IMR-90 (cell line): Measurements from ENCODE around the gene FABP7. TPM values are rescaled to one million over a fixed set of nuclear protein-coding genes. Genes with fewer than 3 reads are reported as not detected.

Experiments
- ATAC-seq: fragments of 200-7000 bp; cut with Tn5 transposase; 2 replicates; pipeline ENCODE4 v1.9.1; 2020; ENCODE audit warnings: low read depth, mild to moderate bottlenecking, moderate library complexity
- BruUV-seq: library from RNA; stranded (reverse); fragments of 400-500 nt; replicated peaks from 2 replicates; lab custom pipeline; 2021; lab: Mats Ljungman, UMichigan
- CTCF ChIA-PET: fragments of 300-600 bp; formaldehyde crosslinking; extraction: SDS; loops from one replicate; lab custom pipeline; 2021; ENCODE audit warnings: antibody characterized with exemption; lab: Yijun Ruan, JAX
- POLR2A ChIA-PET: fragments of 300-600 bp; sonication (Branson Sonifier 250); formaldehyde crosslinking; loops from one replicate; lab custom pipeline; 2022; ENCODE audit warnings: antibody characterized with exemption; ENCODE audit not compliant: unreplicated experiment; lab: Charles Lee
- DNase-seq: peaks from one replicate; pipeline ENCODE4 v3.0.0; 2013
- H2AFZ ChIP-seq: replicated peaks from 2 replicates; pipeline ENCODE3; 2013; ENCODE audit warnings: low read length, mild to moderate bottlenecking; ENCODE audit not compliant: poor library complexity
- H2AK5ac ChIP-seq: 2 replicates; pipeline ENCODE4 v1.6.1; 2013; ENCODE audit warnings: low read depth, low read length, inconsistent platforms
- H2AK9ac ChIP-seq: replicated peaks from 2 replicates; pipeline ENCODE3; 2013; ENCODE audit warnings: mild to moderate bottlenecking, low read depth, low read length, moderate library complexity; ENCODE audit not compliant: poor library complexity
- H2BK120ac ChIP-seq: 2 replicates; pipeline ENCODE4 v1.6.1; 2013; ENCODE audit warnings: low read depth, low read length, inconsistent platforms
- H2BK15ac ChIP-seq: 3 replicates; pipeline ENCODE4 v1.6.1; 2013; ENCODE audit warnings: low read depth, low read length, inconsistent platforms
- H2BK20ac ChIP-seq: 2 replicates; pipeline ENCODE4 v1.6.1; 2013; ENCODE audit warnings: low read depth, mild to moderate bottlenecking, inconsistent platforms, low read length, moderate library complexity
- H2BK5ac ChIP-seq: 2 replicates; pipeline ENCODE4 v1.6.1; 2013; ENCODE audit warnings: mild to moderate bottlenecking, low read depth, low read length, inconsistent platforms; ENCODE audit not compliant: poor library complexity, severe bottlenecking
- H3K14ac ChIP-seq: replicated peaks from 2 replicates; pipeline ENCODE4 v1.6.1; 2013; ENCODE audit warnings: low read depth, low read length, inconsistent platforms
- H3K18ac ChIP-seq: 2 replicates; pipeline ENCODE4 v1.6.1; 2013; ENCODE audit warnings: low read depth, low read length, control low read depth
- H3K23ac ChIP-seq: 2 replicates; pipeline ENCODE4 v1.6.1; 2013; ENCODE audit warnings: low read depth, low read length, inconsistent platforms
- H3K27ac ChIP-seq: 2 replicates; pipeline ENCODE4 v1.5.1; 2013; ENCODE audit warnings: mild to moderate bottlenecking, control low read depth, low read length; ENCODE audit not compliant: insufficient read depth
- H3K27me3 ChIP-seq: 2 replicates; pipeline ENCODE4 v1.6.1; 2013; ENCODE audit warnings: low read length; ENCODE audit not compliant: control insufficient read depth, insufficient read depth
- H3K36me3 ChIP-seq: 2 replicates; pipeline ENCODE4 v1.6.1; 2013; ENCODE audit warnings: low read length, mixed read lengths; ENCODE audit not compliant: control insufficient read depth, insufficient read depth
- H3K4ac ChIP-seq: 2 replicates; pipeline ENCODE4 v1.6.1; 2013; ENCODE audit warnings: low read depth, low read length, inconsistent platforms
- H3K4me1 ChIP-seq: 2 replicates; pipeline ENCODE4 v1.6.1; 2013; ENCODE audit warnings: low read length, mixed read lengths; ENCODE audit not compliant: control insufficient read depth, insufficient read depth
- H3K4me2 ChIP-seq: 2 replicates; pipeline ENCODE4 v1.6.1; 2013; ENCODE audit warnings: low read depth, mild to moderate bottlenecking, control low read depth, low read length, moderate library complexity
- H3K4me3 ChIP-seq: 2 replicates; pipeline ENCODE4 v1.5.1; 2013; ENCODE audit warnings: low read depth, mild to moderate bottlenecking, control low read depth, low read length, moderate library complexity; ENCODE audit not compliant: insufficient read depth
- H3K56ac ChIP-seq: 2 replicates; pipeline ENCODE4 v1.6.1; 2013; ENCODE audit warnings: low read length, inconsistent platforms; ENCODE audit not compliant: insufficient read depth; ENCODE audit errors: extremely low read depth
- H3K79me1 ChIP-seq, 2 experiments: 2 replicates each; pipeline ENCODE4 v1.6.1; 2013; ENCODE audit warnings: low read length in 2 of 2, inconsistent platforms in 1 of 2, low read depth in 1 of 2
- H3K9ac ChIP-seq: 2 replicates; pipeline ENCODE4 v1.6.1; 2013; ENCODE audit warnings: low read depth, low read length, control low read depth
- H3K9me1 ChIP-seq: 2 replicates; pipeline ENCODE4 v1.6.1; 2013; ENCODE audit warnings: low read length, inconsistent platforms; ENCODE audit not compliant: insufficient read depth
- H3K9me3 ChIP-seq: 2 replicates; pipeline ENCODE4 v1.6.1; 2013; ENCODE audit warnings: low read length; ENCODE audit not compliant: control insufficient read depth, insufficient read depth
- H4K20me1 ChIP-seq: 2 replicates; pipeline ENCODE4 v1.6.1; 2013; ENCODE audit warnings: low read length, inconsistent platforms; ENCODE audit not compliant: insufficient read depth
- H4K5ac ChIP-seq: 2 replicates; pipeline ENCODE4 v1.6.1; 2013; ENCODE audit warnings: mild to moderate bottlenecking, low read depth, low read length, control low read depth
- H4K8ac ChIP-seq, 2 experiments: 2 replicates each; pipeline ENCODE4 v1.6.1; 2013; ENCODE audit warnings: low read depth in 2 of 2, low read length in 2 of 2, control low read depth in 1 of 2, inconsistent platforms in 1 of 2
- H4K91ac ChIP-seq: 2 replicates; pipeline ENCODE4 v1.6.1; 2013; ENCODE audit warnings: low read depth, low read length, inconsistent platforms; ENCODE audit not compliant: insufficient read depth
- BHLHE40 ChIP-seq: fragments of 150-350 bp; IDR thresholded peaks from 2 replicates; pipeline ENCODE4 v1.6.1; 2016; ENCODE audit warnings: mild to moderate bottlenecking, low read depth, low read length
- CEBPB ChIP-seq: IDR thresholded peaks from 2 replicates; pipeline ENCODE4 v1.6.1; 2012; ENCODE audit warnings: low read depth, low read length, improper control_type of control experiment
- CHD1 ChIP-seq: IDR thresholded peaks from 2 replicates; pipeline ENCODE4 v1.6.1; 2012; ENCODE audit warnings: low read depth, low read length, improper control_type of control experiment
- WGBS, 2 experiments: methylation state at CpG; one replicate each; pipeline versions ENCODE4 v1.1.5 to v1.1.7; 2013; ENCODE audit warnings: missing lambda C conversion rate in 2 of 2; ENCODE audit not compliant: insufficient read length in 1 of 2; ENCODE audit errors: extremely low coverage in 2 of 2; 5-methylcytosine and 5-hydroxymethylcytosine counted together
- dilution Hi-C: fragments of 300-500 bp; cut with HindIII; formaldehyde crosslinking; loops from one replicate; pipeline ENCODE4 v1.14.3; 2018; ENCODE audit warnings: low sequenced_read_pairs; ENCODE audit not compliant: unreplicated experiment
- in situ Hi-C: fragments of 300-500 bp; cut with MboI; formaldehyde crosslinking; loops from 3 replicates; pipeline ENCODE4 v1.14.3; 2019; ENCODE audit warnings: low sequenced_read_pairs, inconsistent platforms, mixed read lengths
- intact Hi-C: fragments of 100-400 bp; cut with micrococcal nuclease; formaldehyde crosslinking; loops from 2 replicates; pipeline ENCODE4 v1.10.0; 2022
- polyA plus RNA-seq, 3 experiments: library from polyadenylated mRNA; depleted of rRNA; stranded (reverse); fragments of >200 nt; gene quantifications; 2 replicates each; pipeline ENCODE4 v1.2.3, GENCODE V29; 2012; ENCODE audit warnings: low replicate concordance in 1 of 3
- total RNA-seq: library from RNA; depleted of rRNA; stranded (reverse); fragments of >200 nt; gene quantifications from 2 replicates; pipeline ENCODE4 v1.2.3, GENCODE V29; 2012
- TF ChIP-seq, protein P1 (sequence below): fragments of 150-350 bp; IDR thresholded peaks from 2 replicates; pipeline ENCODE4 v1.6.1; 2017; ENCODE audit warnings: mild to moderate bottlenecking, antibody characterized with exemption, low read length, low read depth

FABP7 gene
- total and polyA plus RNA-seq, 2 of the 4 experiments (the other 2 are of a cell fraction) = not detected

DNA sequence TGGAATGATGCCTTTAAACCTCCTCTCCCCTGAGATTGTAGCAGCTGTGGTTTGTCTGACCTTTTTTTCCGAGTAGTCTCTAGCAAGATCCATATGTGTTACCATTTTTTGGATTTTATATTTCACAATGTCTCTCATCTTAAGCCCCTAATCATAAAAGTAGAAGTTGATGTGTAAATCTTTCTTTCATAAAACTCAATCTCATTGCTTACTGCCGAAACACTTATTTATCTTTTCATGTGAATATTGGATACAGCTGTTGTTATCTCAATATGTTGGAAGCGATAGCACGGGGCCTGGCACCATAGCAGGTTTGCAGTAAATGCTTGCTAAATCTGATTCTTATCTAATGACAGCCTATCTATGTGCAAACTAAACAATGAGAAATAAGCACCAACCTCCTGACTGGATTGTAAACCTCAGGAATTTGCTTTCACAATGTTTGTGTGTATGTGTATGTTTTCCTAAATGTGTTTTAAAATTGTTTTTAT, 23.7 kb downstream of the FABP7 start:
- no peaks in the 10 kb centered on the region for H3K9me3 ChIP-seq
- H2BK5ac ChIP-seq = peak overlapping the region; percentile 36
- H3K79me1 ChIP-seq = peaks cover 0 to 7% of the 10 kb centered on the region in 2 experiments; a peak in 3 of 4 replicates
- H3K4me3 ChIP-seq = no peak overlapping the region
- H3K14ac ChIP-seq = no peak overlapping the region
- no peak overlapping the region for H2AK9ac ChIP-seq
- intact Hi-C loops = loop anchor here (2.0 kb wide), 1 partner anchor 14 kb away; the partner anchor contains the start of gene SMPDL3A
- TF ChIP-seq CHD1 = no peak
- TF ChIP-seq, protein P1, sequence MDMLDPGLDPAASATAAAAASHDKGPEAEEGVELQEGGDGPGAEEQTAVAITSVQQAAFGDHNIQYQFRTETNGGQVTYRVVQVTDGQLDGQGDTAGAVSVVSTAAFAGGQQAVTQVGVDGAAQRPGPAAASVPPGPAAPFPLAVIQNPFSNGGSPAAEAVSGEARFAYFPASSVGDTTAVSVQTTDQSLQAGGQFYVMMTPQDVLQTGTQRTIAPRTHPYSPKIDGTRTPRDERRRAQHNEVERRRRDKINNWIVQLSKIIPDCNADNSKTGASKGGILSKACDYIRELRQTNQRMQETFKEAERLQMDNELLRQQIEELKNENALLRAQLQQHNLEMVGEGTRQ = no peak
- TF ChIP-seq CEBPB = peak; percentile 33; the same call in 1 of the 2 replicates
- TF ChIP-seq BHLHE40 = no peak
- no peak overlapping the region for H3K4me2 ChIP-seq
- H4K20me1 ChIP-seq = no peaks in the 10 kb centered on the region
- peak; percentile 42 for ATAC-seq
- no peak overlapping the region for H2AFZ ChIP-seq
- H3K4ac ChIP-seq = peak overlapping the region; percentile 41; the same call in 1 of the 2 replicates
- WGBS, 2 experiments = no CpG with 5 or more reads among the region's 4 CpGs
- H3K23ac ChIP-seq = no peak overlapping the region
- H4K8ac ChIP-seq = peak overlapping the region in 1 of 2 experiments; percentile 34; a peak in 1 of 4 replicates
- BruUV-seq = no TSS peak
- H3K56ac ChIP-seq = no peak overlapping the region
- H3K9ac ChIP-seq = no peak overlapping the region
- H3K27ac ChIP-seq = peak overlapping the region; percentile 74; the same call in 1 of the 2 replicates
- H2BK15ac ChIP-seq = 0 out of 3 replicates have a peak overlapping the region, but pooled peaks have one; percentile 1
- no peak overlapping the region for H4K91ac ChIP-seq
- H2BK120ac ChIP-seq = peak overlapping the region; percentile 23; the same call in 1 of the 2 replicates
- dilution Hi-C loops = no loop called here
- H2BK20ac ChIP-seq = no peak overlapping the region
- peak; percentile 80 for DNase-seq
- CTCF ChIA-PET = interaction anchor here (1.1 kb wide), 1 partner anchor 14 kb away, joined by 3 read pairs; the partner anchor contains the start of gene SMPDL3A
- peak overlapping the region; percentile 92 for H3K18ac ChIP-seq
- H3K4me1 ChIP-seq = peaks cover 32% of the 10 kb centered on the region
- H2AK5ac ChIP-seq = no peak overlapping the region
- peaks cover 43% of the 10 kb centered on the region for H3K36me3 ChIP-seq
- peaks cover 11% of the 10 kb centered on the region for H3K9me1 ChIP-seq
- POLR2A ChIA-PET = no interaction called here
- in situ Hi-C loops = no loop called here
- H4K5ac ChIP-seq = peak overlapping the region; percentile 14
- H3K27me3 ChIP-seq = no peaks in the 10 kb centered on the region
